ENCODE data around the gene ZNF770.

GRCh38 chr15:34986326-34986725 is 1.8 kb downstream of the ZNF770 start:
- TF ChIP-seq CTCF (conservative IDR thresholded peaks at IDR 0.05), result no peak
- TF ChIP-seq EZH2 (IDR thresholded peaks at IDR 0.05; ENCODE audit: low read depth), result no peak

Measured in PC-9 (cell line).